ENCODE data around the gene KEAP1.
"Not testable (repeated sequence)": the region's sequence is repeated elsewhere in the genome, so short reads cannot be mapped to it uniquely, and the experiment has no call there.

Gene KEAP1

DNA sequence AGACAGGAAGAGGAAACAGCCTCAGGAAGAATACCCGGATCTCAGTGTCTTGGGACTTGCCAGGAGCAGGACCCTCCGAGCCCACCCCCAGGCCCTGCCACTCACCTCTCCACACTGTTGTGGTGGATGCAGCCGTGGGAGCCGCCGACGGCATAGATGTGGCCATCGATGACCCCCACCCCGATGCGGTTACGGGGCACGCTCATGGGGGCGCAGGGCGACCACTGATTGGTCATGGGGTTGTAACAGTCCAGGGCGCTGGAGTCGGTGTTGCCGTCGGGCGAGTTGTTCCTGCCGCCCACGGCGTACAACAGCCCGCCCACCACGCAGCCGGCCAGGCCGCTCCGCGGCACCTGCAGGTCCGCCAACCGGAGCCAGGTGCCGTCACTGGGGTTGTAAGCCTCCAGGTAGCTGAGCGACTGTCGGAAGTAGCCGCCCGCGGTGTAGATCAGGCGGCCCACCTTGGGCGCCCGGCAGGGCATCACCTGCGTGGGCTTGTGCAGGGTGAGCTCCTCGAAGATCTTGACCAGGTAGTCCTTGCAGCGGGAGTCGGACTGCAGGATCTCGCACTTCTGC, 11.6 kb downstream of the KEAP1 start:
- no peak for DNase-seq

DNA sequence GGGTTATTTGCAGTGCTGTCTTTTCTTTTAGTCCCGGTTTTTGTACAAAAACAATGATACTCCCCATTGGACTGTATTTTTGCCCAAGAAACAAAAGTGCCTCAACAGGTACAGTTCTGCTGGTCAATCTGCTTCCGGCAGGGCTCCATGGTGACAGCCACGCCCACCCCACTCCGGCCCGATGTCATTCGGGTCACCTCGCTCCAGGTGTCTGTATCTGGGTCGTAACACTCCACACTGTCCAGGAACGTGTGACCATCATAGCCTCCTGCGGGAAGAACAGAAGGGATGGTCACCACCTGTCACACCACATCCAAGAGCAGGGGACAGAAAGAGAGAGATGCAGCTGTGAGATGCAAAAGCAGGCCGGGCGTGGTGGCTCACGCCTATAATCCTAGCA, 16.6 kb downstream of the KEAP1 start:
- DNase-seq, result no peak

DNA sequence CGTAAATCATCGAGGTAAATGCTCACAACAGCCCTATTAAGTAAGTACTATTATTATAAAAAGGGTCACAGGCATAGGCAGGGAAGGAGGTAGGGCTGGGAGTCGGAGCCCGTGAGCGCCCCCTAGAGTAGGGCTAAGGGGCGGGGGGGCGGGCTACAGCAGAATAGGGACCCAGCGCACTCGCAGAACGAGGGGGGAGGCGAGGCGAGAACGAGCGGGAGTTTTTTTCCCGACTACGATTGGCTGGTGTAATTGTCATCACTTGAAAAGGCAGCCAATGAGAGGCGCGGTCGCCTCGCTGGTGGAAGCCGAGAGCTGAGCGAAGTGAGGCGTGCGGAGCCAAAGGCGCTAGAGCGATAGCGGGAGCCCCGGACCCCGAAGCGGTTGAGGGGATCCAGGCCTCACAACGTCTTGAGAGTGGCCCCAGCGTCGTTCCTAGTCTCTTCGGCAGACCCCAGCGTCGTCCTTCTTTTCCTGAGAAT, 24.2 kb downstream of the KEAP1 start:
- DNase-seq, result peak; percentile 23

DNA sequence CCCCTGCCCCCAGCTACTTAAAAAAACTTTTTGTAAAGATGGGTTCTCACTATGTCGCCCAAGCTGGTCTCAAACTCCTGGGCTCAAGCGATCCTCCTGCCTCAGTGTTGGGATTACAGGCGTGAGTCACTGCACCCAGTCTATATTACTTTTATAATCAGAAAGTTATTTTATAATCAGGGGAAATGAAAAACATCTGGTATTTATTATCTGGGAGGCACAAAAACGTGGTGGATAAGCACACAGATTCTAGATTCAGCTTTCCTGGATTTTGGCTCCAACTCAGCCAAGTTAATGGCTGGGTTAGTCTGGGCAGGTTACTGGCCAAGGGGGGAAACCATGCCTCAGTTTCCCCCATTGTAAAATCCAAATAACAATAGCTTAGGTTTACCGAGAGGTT, 24.7 kb downstream of the KEAP1 start:
- no peak for DNase-seq

DNA sequence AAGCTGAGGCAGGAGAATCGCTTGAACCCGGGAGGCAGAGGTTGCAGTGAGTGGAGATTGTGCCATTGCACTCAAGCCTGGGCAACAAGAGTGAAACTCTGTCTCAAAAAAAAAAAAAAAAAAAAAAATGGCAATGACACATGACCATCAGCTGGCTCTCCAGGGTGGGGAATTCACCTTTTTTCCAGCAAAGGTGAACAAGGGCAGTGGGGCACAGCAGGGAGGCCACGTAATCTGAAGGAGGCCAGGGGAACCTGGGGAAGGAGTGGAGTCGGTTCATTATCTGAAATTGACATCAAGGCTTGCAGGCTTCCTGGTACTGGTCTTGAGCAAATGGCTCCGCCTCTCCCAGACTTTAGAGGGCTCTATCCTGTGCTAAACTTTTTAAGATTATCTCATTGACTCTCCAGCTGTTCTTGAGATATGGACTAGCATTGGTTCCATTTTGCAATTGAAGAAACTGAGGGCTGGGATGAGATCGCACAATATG, 28.1 kb downstream of the KEAP1 start:
- DNase-seq, result no peak

DNA sequence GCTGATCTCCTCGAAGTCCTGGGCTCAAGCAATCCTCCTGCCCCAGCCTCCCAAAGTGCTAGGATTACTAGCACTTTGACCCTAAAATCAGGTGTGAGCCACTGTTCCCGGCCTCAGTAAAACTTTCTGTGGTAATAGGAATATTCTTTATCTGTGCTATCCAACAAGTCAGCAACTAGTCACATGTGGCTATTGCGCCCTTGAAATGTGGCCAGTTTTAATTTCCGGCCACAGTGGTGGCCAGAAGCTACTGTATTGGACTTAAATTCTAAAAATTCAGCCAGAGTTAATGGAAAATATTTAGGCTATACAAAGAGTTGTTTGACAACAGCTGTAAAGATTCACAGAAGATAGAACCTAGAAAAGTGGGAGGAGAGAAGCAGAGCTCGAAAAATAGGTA, 30.0 kb downstream of the KEAP1 start:
- no peak for DNase-seq

DNA sequence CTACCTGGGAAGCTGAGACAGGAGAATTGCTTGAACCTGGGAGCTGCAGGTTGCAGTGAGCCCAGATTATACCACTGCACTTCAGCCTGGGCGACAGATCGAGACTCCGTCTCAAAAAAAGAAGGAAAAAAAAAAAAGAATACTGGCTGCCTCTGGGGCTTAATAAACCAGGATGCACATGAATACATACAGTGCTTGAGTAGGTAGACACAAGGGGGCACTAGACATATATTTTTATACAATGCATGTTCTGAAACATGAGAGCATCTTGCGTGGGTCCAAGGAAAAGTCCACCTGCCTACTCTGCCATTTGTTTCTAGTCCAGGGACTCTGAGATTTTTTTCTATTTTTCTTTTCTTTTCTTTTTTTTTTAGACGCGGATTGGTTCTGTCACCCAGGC, 31.2 kb downstream of the KEAP1 start:
- DNase-seq, result peak; percentile 35

DNA sequence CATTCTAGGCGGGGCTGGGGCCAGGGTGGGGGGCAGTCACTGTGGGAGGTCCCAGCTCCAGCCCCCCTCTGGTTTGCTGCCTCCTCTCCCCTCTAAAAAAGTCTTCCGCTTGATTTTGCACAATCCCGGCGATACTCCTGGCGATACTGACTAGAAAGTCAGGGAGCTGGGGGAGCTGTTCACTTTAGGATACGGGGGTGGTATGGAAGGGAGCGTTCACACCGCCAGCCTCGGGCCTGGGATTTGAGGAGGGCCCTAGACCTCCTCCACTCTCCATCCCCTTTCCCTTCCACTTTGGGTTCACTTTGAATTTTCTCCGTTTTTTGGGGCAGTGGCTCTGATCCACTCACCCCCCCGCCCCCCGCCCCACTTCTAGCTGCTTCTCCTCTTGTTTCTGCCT, 35.0 kb downstream of the KEAP1 start:
- DNase-seq, result no peak

DNA sequence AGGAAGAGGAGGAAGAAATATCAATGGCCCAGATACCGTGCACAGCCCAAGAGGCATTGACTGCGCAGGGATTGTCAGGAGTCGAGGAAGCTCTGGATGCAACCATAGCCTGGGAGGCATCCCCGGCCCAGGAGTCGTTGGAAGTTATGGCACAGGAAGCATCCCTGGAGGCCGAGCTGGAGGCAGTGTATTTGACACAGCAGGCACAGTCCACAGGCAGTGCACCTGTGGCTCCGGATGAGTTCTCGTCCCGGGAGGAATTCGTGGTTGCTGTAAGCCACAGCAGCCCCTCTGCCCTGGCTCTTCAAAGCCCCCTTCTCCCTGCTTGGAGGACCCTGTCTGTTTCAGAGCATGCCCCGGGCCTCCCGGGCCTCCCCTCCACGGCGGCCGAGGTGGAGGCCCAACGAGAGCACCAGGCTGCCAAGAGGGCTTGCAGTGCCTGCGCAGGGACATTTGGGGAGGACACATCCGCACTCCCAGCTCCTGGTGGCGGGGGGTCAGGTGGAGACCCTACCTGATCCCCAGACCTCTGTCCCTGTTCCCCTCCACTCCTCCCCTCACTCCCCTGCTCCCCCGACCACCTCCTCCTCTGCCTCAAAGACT, 36.0 kb downstream of the KEAP1 start:
- DNase-seq, result no peak

DNA sequence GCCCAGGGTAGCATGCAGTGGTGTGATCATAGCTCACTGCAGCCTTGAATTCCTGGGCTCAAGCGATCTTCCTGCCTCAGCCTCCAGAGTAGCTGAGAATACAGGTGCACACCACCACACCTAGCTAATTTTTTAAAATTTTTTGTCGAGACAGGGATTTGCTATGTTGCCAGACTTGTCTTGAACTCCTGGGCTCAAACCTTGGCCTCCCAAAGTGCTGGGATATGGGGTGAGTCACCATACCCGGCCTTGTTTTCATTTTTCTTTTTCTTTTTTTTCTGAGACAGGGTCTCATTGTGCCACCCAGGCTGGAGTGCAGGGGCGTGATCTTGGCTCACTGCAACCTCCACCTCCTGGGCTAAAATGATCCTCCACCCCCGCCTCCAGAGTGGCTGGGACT, 38.7 kb downstream of the KEAP1 start:
- DNase-seq, result no peak

DNA sequence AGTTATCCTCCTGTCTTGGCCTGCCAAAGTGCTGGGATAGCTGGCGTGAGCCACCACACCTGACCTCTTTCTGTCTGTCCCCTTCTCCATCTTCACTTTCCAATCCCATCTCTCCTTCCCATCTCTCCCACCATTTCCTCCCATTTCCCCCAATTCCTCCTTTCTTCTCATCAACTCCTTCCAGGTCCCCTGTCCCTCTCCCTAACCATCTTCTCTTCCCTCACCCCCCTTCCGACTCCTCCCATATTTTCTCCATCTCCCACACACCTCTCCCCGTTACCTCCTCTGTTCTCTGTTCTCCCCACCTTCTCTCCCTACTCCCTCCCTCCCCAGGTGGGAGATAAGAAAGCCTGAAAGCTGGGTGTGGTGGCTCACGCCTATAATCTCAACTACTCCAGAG, 40.6 kb downstream of the KEAP1 start:
- DNase-seq, result no peak

DNA sequence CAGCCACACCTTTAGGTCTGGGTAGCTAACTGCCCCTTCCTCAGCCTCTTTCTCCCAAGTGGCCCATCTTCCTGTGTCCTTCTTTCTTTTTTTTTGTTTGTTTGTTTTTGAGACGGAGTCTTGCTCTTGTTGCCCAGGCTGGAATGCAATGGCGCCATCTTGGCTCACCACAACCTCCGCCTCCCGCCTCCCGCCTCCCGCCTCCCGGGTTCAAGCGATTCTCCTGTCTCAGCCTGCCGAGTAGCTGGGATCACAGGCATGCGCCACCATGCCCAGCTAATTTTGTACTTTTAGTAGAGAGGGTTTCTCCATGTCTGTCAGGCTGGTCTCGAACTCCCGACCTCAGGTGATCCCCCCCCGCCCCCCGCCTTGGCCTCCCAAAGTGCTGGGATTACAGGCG, 41.1 kb downstream of the KEAP1 start:
- not testable (repeated sequence) for DNase-seq

DNA sequence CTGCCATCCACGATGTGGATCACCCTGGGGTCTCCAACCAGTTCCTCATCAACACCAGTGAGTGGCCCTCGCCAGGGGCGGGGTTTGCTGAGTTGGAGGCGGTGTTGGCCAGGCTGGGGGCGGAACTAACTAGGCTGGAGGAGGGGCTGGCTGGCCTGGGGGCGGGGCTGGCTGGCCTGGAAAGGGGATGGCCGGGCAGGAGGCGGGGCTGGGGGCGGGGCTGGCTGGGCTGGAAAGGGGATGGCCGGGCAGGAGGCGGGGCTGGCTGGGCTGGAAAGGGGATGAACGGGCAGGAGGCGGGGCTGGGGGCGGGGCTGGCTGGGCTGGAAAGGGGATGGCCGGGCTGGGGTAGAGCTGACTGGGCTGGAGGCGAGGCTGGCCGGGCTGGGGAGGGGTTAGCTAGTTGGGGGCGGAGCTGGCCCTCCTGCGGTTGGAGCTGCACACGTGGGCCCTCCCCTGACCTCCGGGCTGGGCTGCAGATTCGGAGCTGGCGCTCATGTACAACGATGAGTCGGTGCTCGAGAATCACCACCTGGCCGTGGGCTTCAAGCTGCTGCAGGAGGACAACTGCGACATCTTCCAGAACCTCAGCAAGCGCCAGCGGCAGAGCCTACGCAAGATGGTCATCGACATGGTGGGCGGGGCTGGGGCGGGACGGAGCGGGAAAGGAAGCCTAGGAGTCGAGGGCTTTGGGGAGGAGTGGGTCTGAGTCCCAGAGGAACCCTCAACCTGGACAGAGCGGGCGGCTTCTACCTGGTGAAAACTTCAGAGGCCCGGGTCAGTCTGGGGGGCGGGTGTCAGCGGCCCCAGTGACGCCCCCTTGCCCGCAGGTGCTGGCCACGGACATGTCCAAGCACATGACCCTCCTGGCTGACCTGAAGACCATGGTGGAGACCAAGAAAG, 41.9 kb downstream of the KEAP1 start:
- no peak for DNase-seq

DNA sequence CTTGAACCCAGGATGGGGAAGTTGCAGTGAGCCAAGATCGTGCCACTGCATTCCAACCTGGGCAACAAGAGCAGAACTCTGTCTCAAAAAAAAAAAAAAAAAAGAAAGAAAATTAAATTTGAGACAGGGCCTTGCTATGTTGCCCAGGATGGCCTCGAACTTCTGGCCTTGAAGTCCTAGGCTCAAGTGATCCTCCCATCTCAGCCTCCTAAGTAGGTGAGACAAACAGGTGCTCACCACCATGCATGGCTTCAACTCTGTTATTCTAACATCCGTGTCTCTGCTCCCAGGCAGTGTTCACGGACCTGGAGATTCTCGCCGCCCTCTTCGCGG, 42.5 kb downstream of the KEAP1 start:
- DNase-seq, result no peak

DNA sequence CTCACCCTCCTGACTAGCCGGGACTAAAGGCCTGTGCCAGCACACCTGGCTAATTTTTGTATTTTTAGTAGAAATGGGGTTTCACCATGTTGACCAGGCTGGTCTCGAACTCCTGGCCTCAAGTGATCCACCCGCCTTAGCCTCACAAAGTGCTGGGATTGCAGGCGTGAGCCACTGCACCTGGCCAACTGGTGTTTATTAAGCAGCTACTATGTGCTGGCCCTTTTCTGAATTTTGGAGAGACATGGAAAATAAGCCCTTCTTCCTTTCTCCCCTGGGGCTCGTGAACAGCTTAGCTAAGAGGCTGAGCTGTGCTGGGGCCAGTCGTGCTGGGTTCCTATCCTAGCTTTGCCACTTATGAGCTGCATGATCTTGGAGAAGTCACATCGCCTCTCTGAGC, 44.4 kb downstream of the KEAP1 start:
- not testable (repeated sequence) for DNase-seq

DNA sequence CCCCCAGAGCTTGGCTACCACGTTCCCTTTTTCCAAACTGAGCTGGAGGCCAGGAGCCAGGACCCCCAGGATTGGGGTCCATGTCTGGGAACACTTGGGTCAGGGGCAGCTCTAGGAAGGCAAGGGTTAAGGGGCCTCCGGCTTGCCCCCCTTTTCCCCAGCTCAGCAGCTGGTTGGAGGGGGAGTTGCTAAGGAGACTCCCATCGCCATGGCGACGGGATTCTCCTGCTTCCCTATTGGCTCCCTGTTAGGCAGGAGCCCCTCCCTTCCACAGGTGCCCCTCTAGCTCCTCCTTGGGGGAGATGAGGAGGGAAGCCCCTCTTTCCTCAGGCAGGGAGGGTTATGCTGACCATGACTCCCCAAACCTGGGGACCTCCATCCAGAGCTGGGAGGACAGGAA, 48.9 kb downstream of the KEAP1 start:
- no peak for DNase-seq

DNA sequence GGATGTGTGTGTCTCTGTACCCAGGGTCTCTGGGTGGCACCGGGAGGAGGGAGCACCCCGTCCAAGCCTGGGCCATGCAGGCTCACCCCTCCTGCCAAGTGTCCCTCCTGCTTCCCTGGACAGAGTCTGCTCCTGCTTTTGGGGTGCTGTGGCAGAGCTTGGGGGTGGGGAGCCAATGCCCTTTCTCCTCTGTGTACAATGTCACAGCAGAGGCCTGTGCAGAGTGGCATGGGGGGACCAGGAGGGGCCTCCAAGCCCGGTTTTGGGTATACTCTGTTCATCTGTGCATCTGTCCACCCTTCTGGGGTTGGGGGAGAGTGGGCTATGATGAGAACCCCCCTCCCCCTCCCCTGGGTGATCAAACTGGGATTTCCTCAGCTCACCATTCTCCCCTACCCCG, 49.3 kb downstream of the KEAP1 start:
- no peak for DNase-seq

DNA sequence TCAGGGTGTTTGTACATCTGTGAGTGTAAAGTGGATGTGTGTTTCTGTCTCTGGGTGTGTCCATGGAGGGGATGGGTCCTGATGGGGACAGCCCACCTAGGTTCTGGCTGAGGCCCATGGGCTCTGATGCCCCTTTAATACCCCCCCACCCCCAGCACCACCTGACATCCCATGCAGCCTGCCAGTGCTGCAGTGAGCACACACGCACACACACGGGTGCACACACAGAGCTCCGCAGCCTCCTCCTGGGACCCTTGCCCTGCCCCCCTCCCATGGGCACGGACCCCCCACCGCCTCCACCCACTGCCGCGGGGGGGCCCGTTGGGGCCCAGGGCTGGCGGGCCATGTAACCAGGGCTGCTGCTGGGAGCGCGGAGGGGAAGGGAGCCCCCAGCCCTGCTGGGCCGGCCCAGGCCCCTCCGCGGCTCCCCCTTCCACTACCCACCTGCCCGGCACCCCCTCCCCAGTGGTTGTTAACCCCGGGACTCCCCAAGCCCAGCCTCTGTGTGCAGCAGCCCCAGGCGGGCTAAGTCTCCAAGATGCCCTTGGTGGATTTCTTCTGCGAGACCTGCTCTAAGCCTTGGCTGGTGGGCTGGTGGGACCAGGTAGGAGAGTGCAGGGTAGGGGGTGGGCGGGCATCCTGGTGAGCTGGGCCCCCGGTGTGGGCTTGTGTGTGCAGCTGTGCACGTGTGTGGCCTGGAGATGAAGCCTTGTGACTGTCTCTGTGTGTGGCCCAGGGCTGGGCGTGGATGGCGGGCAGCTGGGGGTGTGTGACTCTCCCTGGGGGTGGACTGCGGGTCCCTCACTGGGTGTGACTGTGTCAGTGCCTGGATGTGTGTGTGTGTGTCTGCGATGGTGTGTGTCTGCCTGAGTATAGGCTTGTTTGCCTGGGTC, 50.2 kb downstream of the KEAP1 start:
- DNase-seq, result no peak

DNA sequence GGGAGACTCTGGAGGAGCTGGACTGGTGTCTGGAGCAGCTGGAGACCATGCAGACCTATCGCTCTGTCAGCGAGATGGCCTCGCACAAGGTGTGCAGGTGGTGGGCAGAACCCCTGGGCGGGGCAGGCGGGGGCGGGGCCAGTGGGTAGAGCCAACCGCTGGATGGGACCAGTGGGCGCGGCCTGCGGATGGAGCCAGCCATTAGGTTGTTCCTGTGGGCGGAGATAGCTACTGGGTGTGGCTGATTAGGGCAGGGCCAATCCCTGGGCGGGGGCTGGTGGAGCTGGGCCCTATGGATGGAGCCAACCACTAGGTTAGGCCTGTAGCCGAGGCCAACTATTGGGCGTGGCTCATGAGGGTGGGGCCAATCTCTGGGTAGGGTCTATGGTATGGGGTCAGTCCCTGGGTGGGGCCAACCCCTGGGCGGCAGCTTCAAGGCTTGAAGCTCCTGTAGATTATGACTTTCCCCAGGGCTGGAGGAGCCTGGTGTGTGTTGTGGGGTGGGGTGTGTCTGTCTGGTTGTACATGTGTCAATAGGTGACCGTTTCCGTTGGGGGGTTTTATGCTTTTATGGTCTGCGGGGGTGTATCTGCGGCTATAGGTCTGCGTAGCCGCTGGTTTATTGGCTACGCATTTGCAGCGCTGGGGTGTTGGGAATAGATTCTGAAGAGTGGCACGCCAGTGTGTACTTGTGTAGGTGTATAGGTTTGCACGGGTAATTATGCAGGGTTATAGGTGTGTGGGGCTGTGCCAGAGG, 52.1 kb downstream of the KEAP1 start:
- no peak for DNase-seq

DNA sequence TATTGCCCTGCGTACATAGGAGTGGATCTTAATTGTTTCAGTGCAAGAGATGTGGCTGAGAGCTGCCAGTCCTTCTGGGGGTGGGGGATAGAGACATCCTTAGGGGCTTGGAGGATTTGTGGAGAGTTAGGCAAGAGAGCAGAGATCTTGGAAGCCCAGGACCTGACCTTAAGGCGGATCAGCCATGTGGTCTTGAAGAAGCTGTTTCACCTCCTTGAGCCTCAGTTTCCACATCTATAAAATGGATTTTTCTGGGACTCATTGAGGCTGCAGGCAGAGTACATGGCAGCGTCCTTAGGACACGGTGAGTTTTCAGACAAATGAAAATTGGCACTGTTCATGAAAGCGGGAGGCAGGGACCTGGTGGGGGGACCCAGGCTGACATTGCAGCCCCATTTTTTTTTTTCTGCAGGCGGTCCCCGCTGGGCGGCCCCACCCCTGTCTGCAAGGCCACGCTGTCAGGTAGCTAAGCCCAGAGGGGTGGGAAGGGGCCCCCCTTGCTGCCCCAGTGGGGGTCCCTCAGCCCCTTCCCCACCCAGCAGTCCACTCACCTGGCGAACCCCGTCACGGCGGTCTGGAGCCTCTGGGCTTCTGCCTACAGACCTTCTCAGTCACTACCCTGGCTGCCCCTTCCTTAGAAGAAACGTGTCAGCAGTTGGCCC, 52.8 kb downstream of the KEAP1 start:
- no peak for DNase-seq

DNA sequence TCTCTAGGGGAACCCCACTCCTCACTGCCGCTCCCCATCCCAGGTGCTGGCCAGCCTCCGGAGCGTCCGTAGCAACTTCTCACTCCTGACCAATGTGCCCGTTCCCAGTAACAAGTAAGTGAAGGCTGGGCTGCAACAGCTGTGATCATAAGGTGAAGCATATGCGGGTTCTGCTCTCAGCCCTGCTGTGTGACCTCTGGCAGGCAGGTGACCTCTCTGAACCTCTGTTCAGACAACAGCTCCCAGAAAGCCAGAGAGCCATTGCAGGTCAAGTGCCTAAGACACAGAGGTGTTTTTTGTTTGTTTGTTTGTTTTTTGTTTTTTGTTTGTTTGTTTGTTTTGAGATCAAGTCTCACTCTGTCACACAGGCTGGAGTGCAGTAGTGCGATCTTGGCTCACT, 54.1 kb downstream of the KEAP1 start:
- DNase-seq, result no peak

DNA sequence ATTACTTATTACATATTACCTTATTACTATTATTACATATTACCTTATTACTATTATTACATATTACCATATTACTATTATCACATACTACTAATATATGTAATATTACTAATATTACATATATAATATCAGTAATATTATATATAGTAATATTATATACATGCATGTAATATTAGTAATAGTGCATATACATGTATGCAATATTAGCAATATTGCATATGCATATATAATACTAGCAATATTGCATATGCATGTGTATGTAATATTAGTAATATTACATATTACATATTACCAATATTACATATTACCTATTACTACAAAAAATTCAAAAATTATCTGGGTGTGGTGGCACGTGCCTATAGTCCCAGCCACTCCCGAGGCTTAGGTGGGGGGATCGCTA, 60.5 kb downstream of the KEAP1 start:
- DNase-seq, result no peak
